Transverse colon (tissue), 4 donors: ENCODE results near the gene PRRT1. TPM values are rescaled to one million over a fixed set of nuclear protein-coding genes. Genes with fewer than 3 reads are reported as not detected.
A peak's percentile ranks its signal among the peaks of the same experiment; 100 is the strongest.

Experiments used
- DNase-seq: peaks from one replicate; pipeline ENCODE4 v3.0.0-alpha.2; 2019
- H3K27ac ChIP-seq, 4 donors: fragments of 200-600 bp; sonication (generic); 2 replicates each; pipeline ENCODE4 v1.5.1; 2016 to 2018; ENCODE audit warnings: inconsistent platforms in 4 of 4
- H3K27me3 ChIP-seq: fragments of 200-600 bp; sonication (generic); 2 replicates; pipeline ENCODE4 v1.5.1; 2017; ENCODE audit warnings: inconsistent platforms
- H3K36me3 ChIP-seq, 4 donors: fragments of 200-600 bp; sonication (generic); 2 replicates each; pipeline ENCODE4 v1.5.1; 2017 to 2019; ENCODE audit warnings: inconsistent platforms in 4 of 4
- H3K4me1 ChIP-seq, 4 donors: fragments of 200-600 bp; sonication (generic); 2 replicates each; pipeline ENCODE4 v1.5.1; 2017 to 2020; ENCODE audit warnings: inconsistent platforms in 4 of 4
- H3K4me3 ChIP-seq, 4 donors: fragments of 200-600 bp; sonication (generic); 1 replicate in 1 of 4; 2 replicates in 3 of 4; pipeline versions ENCODE4 v1.5.1 to v1.6.1; 2017 to 2019; ENCODE audit warnings: inconsistent platforms in 4 of 4
- H3K9me3 ChIP-seq, 2 donors: fragments of 200-600 bp; sonication (generic); 2 replicates each; pipeline ENCODE4 v1.5.1; 2017 to 2019; ENCODE audit warnings: inconsistent platforms in 2 of 2
- EP300 ChIP-seq: sonication (generic); formaldehyde crosslinking; IDR thresholded peaks from one replicate; pipeline ENCODE4 v1.6.1; 2017; ENCODE audit warnings: antibody characterized with exemption, low read depth
- POLR2A ChIP-seq: fragments of 450-650 bp; IDR thresholded peaks from one replicate; pipeline ENCODE4 v1.6.1; 2016; ENCODE audit warnings: antibody characterized with exemption, mild to moderate bottlenecking, moderate library complexity
- POLR2AphosphoS5 ChIP-seq, 3 donors: sonication (generic); formaldehyde crosslinking; IDR thresholded peaks; one replicate each; pipeline ENCODE4 v1.6.1; 2016; ENCODE audit warnings: antibody characterized with exemption in 3 of 3
- WGBS, 2 donors: methylation state at CpG; one replicate each; pipeline ENCODE4 v1.1.5; 2018; ENCODE audit warnings: low coverage in 1 of 2; 5-methylcytosine and 5-hydroxymethylcytosine counted together
- in situ Hi-C, 4 donors: fragments of 200-750 bp; cut with MboI; loops; one replicate each; pipeline versions ENCODE4 v1.15.0 to v1.15.1; 2017; ENCODE audit warnings: low sequenced_read_pairs in 3 of 4, low pct_ligation_motif_present in 1 of 4, low pct_unique_long_range_greater_than_20kb in 1 of 4
- intact Hi-C: fragments of 100-400 bp; cut with DNase I; formaldehyde crosslinking; loops from one replicate; pipeline ENCODE4 v1.15.1; 2023; ENCODE audit warnings: low total_unique reads
- total RNA-seq, 4 donors: library from RNA; depleted of rRNA; stranded (reverse); fragments of >200 nt; gene quantifications; one replicate each; pipeline ENCODE4 v1.1.0, GENCODE V29; 2016
- TF ChIP-seq, protein P1 (sequence below), 5 experiments: fragments of 200-600 bp in 3 of 5; fragments of 450-650 bp in 2 of 5; sonication (generic) in 3 of 5; IDR thresholded peaks; 1 replicate in 2 of 5; 2 replicates in 3 of 5; pipeline ENCODE4 v1.5.1; 2016 to 2017; ENCODE audit warnings: antibody characterized with exemption in 5 of 5, inconsistent platforms in 3 of 5, mild to moderate bottlenecking in 2 of 5, moderate library complexity in 1 of 5

Gene PRRT1
- total RNA-seq, 4 donors from 2014 or later: 2.4 to 2.7 TPM; not detected in 2

DNA sequence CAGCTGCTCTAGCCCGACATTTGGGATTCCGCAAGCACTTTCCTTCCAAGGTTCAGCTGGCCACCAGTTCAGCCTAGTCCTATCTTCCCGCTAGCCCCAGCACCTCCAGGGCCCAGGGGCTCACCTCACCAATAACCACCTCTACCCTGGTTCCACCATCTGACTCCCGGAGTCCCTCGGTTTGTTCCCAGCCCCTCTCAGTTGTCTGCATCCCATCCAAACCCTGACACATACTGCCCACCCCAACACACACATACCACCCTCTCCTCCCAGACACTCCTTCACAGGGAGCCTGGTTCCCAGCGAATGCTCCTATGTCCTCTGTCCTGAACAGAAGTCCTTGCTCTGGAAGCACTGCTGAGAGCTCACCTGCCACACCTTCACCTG lies 43.0 kb downstream of the PRRT1 start:
- in situ Hi-C loops: no loop called here
- H3K4me1 ChIP-seq: peaks cover 16 to 45% (median 28%) of the 10 kb centered on the region in 4 donors
- H3K27ac ChIP-seq: peak overlapping the region; percentile 74 to 78 (median 74)

DNA sequence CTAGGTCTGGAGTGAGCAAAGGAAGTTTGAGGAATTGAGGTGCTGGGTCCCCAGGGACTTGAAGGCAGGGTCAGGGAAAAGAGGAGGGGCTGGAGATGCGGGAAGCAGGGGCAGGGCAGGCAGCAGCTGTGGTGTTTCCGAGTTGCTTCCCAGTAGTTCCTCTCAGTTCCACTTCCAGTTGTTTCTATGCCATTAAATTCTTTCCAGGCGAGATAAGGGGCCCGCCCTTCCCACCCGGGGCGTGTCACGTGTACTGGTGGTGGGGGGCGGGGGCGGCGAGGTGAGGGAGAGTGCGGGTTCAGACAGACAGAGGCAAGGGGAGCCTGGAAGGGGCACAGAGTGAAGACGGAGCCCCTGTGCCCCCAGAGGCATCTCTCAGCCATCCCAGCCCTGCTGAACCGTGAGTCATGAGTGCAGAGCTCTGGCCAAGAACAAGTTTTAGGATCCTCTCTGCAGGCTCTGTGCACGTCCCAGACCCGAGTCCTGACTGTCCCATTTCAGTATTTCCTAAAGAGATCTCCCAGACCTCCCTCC lies 43.6 kb downstream of the PRRT1 start:
- peaks cover 14 to 39% (median 24%) of the 10 kb centered on the region in 4 donors for H3K4me1 ChIP-seq
- peak overlapping the region; percentile 74 to 78 (median 74) for H3K27ac ChIP-seq
- H3K36me3 ChIP-seq: no peaks in the 10 kb centered on the region
- 3% methylated on average over 15 of the region's 15 CpGs; no CpG with 5 or more reads in 1 of the 2 donors for WGBS, 2 donors
- TF ChIP-seq POLR2A (no peak), EP300 (no peak), POLR2AphosphoS5 (IDR thresholded peaks at IDR 0.05) (peak; percentile 14 to 31 (median 29))
- TF ChIP-seq, protein P1, sequence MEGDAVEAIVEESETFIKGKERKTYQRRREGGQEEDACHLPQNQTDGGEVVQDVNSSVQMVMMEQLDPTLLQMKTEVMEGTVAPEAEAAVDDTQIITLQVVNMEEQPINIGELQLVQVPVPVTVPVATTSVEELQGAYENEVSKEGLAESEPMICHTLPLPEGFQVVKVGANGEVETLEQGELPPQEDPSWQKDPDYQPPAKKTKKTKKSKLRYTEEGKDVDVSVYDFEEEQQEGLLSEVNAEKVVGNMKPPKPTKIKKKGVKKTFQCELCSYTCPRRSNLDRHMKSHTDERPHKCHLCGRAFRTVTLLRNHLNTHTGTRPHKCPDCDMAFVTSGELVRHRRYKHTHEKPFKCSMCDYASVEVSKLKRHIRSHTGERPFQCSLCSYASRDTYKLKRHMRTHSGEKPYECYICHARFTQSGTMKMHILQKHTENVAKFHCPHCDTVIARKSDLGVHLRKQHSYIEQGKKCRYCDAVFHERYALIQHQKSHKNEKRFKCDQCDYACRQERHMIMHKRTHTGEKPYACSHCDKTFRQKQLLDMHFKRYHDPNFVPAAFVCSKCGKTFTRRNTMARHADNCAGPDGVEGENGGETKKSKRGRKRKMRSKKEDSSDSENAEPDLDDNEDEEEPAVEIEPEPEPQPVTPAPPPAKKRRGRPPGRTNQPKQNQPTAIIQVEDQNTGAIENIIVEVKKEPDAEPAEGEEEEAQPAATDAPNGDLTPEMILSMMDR (IDR thresholded peaks at IDR 0.05): no peak
- H3K4me3 ChIP-seq: peak overlapping the region in 3 of 4 donors; percentile 3 to 38 (median 23)
- DNase-seq: peak; percentile 48
- intact Hi-C loops (no loop called here), in situ Hi-C loops (no loop called here)
- no peaks in the 10 kb centered on the region for H3K9me3 ChIP-seq
- peaks cover 3% of the 10 kb centered on the region for H3K27me3 ChIP-seq

More for the DNA sequence above, 43.0 kb downstream of the PRRT1 start:
- H3K36me3 ChIP-seq: no peaks in the 10 kb centered on the region
- DNase-seq: no peak
- H3K9me3 ChIP-seq: no peaks in the 10 kb centered on the region
- H3K4me3 ChIP-seq: peak overlapping the region in 3 of 4 donors; percentile 3 to 38 (median 23)
- WGBS, 2 donors: 0 to 50% methylated on average over 1 to 6 of the region's 6 CpGs
- TF ChIP-seq, protein P1 (IDR thresholded peaks at IDR 0.05): no peak
- no peak for TF ChIP-seq POLR2AphosphoS5 (IDR thresholded peaks at IDR 0.05)
- TF ChIP-seq EP300: no peak
- TF ChIP-seq POLR2A: no peak
- intact Hi-C loops: no loop called here
- peaks cover 3% of the 10 kb centered on the region for H3K27me3 ChIP-seq

DNA sequence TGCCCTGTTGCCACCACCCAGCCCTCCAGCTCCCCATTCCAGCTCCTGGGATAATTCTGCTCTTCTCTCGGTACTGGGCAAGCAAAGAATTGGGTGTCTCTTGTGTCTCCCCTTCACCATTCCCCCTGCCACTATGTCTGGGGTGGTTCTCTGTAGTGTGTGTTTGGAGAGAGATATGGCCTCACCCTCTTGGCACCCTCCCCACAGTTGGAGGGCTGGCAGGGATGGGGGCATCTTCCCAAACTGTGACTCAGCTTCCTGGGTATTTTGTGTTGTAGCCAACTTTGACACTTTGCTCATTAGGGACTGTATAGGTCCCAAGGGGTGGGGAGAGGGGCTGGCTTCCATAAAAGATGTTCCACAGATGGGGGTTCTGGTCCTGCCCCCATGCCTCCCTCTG lies 44.3 kb downstream of the PRRT1 start:
- peak overlapping the region; percentile 74 to 78 (median 74) for H3K27ac ChIP-seq
- TF ChIP-seq EP300 (no peak), POLR2A (no peak)
- WGBS, 2 donors: 73% methylated on average over 1 of the region's 1 CpG; no CpG with 5 or more reads in 1 of the 2 donors
- in situ Hi-C loops (no loop called here), intact Hi-C loops (no loop called here)
- peaks cover 13 to 34% (median 21%) of the 10 kb centered on the region in 4 donors for H3K4me1 ChIP-seq
- peaks cover 3% of the 10 kb centered on the region for H3K27me3 ChIP-seq
- no peak overlapping the region for H3K4me3 ChIP-seq
- no peak for DNase-seq
- no peaks in the 10 kb centered on the region for H3K9me3 ChIP-seq
- H3K36me3 ChIP-seq: no peaks in the 10 kb centered on the region

DNA sequence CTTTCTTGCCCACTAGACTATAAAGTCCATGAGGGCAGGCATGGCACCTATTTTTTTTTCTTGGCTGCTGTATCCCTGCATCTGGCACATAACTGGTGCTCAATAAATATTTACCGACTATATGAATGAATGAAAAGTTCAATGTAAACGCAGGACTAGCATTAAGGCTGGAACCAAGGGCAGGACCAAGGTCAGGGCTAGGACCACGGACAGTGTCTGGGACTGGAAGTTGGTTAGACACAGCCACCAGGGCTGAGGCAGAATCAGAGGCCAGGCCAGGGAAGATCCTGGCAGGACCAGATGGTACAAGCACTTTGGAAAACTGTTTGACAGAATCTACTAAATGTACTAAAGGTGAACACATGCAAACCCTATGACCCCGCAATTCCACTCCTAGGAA lies 46.3 kb downstream of the PRRT1 start:
- in situ Hi-C loops: no loop called here
- peaks cover 13 to 22% (median 18%) of the 10 kb centered on the region in 4 donors for H3K4me1 ChIP-seq
- no peak for TF ChIP-seq POLR2A
- TF ChIP-seq EP300: no peak
- no peak for TF ChIP-seq POLR2AphosphoS5 (IDR thresholded peaks at IDR 0.05)
- TF ChIP-seq, protein P1 (IDR thresholded peaks at IDR 0.05): no peak
- H3K27ac ChIP-seq: no peak overlapping the region
- peaks cover 3% of the 10 kb centered on the region for H3K27me3 ChIP-seq
- H3K9me3 ChIP-seq: no peaks in the 10 kb centered on the region
- 55 to 77% methylated on average over 4 of the region's 4 CpGs for WGBS, 2 donors
- DNase-seq: no peak
- H3K36me3 ChIP-seq: no peaks in the 10 kb centered on the region
- intact Hi-C loops: no loop called here
- no peak overlapping the region for H3K4me3 ChIP-seq
